ENCODE measurements around the gene PLXNC1.

Gene PLXNC1

GRCh38 chr12:94184995-94185719 is 36.8 kb downstream of the PLXNC1 start:
- no peak overlapping the region for H3K27ac Mint-ChIP-seq
- no peaks in the 10 kb centered on the region for H3K27me3 Mint-ChIP-seq
- no peak for ATAC-seq (replicated peaks)
- H3K36me3 Mint-ChIP-seq (ENCODE audit: insufficient read depth): peaks cover 15% of the 10 kb centered on the region
- no peak overlapping the region for H3K4me3 Mint-ChIP-seq
- peaks cover 9 to 11% of the 10 kb centered on the region in 2 donors for H3K4me1 Mint-ChIP-seq (ENCODE audit: low read depth in 2 of 2)
- no peak for DNase-seq
- H3K9me3 Mint-ChIP-seq: no peaks in the 10 kb centered on the region

DNA sequence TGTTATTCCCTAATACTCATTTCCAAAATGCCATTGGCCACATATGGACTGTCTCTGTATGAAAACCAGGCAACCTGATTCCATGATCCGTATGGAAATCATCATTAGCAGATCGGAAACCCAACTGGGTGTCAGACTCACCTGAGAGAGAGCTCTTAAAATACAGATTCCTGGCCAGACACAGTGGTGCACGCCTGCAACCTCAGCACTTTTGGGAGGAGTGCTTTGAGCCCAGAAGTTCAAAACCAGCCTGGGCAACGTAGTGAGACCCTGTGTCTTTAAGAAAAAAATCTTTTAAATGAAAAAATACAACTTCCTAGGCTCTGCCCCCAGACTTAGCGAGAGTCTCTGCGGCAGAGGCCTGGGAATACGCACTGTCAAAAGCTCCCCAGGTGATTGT is 37.4 kb downstream of the PLXNC1 start:
- Mint-ChIP-seq H3K4me3 (no peak overlapping the region), H3K27me3 (no peaks in the 10 kb centered on the region), H3K36me3 (ENCODE audit: insufficient read depth) (peaks cover 12% of the 10 kb centered on the region), H3K27ac (no peak overlapping the region), H3K9me3 (no peaks in the 10 kb centered on the region), H3K4me1 (ENCODE audit: low read depth in 2 of 2) (peaks cover 3 to 5% of the 10 kb centered on the region in 2 donors)
- no peak for ATAC-seq (replicated peaks)
- no peak for DNase-seq

DNA sequence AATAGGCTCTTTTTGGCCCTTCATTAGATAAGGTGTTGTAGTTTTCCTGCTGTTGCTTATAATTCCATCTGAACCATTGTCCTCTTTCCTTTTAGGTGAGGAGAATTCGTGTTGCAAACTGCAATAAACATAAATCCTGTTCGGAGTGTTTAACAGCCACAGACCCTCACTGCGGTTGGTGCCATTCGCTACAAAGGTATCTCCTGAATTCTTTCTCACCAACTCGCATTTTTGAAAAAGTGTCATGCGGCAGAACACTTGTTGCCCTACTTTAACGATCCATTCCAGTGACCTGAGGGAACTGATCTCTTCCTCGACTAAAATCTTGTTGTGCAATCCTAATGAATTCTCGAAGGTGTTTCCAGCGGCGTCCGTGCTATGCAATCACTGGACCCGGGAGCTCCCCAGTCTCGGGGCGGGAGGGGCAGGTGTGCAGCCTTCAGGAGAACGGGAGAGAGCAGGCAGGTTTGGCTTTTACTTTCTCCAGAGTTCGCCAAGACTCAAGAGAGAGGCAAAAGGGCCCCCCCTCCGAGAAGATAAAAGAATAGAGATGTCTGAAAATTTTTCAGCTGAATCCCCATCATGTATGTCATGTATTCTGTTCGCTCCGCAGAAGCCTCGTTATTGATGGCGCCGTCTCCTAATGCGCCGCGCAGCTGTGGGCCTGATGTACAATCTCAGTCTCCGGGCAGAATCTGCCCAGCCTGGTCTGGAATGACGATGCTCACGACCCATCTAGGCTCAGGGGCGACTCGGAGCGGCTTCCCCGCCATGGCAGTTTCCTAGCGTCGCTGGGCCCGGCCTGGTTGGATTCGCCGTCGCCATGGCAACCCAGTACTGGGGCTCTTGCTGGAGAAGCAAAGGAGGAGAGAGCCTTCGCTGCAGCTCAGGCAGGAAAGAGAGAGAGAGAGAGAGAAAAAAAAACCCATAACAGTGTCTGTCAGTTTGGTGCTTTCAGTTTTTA is 38.2 kb downstream of the PLXNC1 start:
- ATAC-seq (replicated peaks) (no peak), DNase-seq (no peak)
- no peaks in the 10 kb centered on the region for H3K9me3 Mint-ChIP-seq
- H3K27ac Mint-ChIP-seq: no peak overlapping the region
- H3K4me1 Mint-ChIP-seq (ENCODE audit: low read depth in 2 of 2): peaks cover 0 to 2% of the 10 kb centered on the region in 2 donors
- H3K4me3 Mint-ChIP-seq: no peak overlapping the region
- H3K36me3 Mint-ChIP-seq (ENCODE audit: insufficient read depth): peaks cover 8% of the 10 kb centered on the region
- H3K27me3 Mint-ChIP-seq: no peaks in the 10 kb centered on the region

DNA sequence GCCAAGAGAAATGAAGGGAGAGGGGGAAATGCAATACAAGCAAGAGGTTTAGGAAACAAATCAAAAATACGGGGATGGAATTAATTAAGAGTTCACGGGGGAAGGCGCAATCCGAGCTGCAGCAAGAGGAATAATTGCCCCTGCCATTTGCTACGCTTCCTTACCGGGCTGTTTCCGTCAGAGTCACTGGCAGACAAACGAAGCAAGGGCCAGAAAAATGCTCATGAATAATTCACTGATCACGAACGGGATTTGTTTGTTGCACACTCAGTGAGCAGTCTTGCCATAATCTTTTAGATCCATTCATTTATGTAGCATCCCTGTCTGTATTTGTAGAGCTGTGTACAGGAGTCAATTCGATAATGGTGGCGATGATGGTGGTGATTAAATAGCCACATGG is 39.0 kb downstream of the PLXNC1 start:
- peaks cover 0 to 2% of the 10 kb centered on the region in 2 donors for H3K4me1 Mint-ChIP-seq (ENCODE audit: low read depth in 2 of 2)
- DNase-seq: no peak

GRCh38 chr12:94190623-94191022 is 42.2 kb downstream of the PLXNC1 start:
- no peak for ATAC-seq (replicated peaks)
- peaks cover 5% of the 10 kb centered on the region for H3K36me3 Mint-ChIP-seq (ENCODE audit: insufficient read depth)

More for the DNA sequence above, 39.0 kb downstream of the PLXNC1 start:
- Mint-ChIP-seq H3K27ac (no peak overlapping the region), H3K27me3 (no peaks in the 10 kb centered on the region), H3K9me3 (no peaks in the 10 kb centered on the region), H3K36me3 (ENCODE audit: insufficient read depth) (peaks cover 8% of the 10 kb centered on the region), H3K4me3 (no peak overlapping the region)
- no peak for ATAC-seq (replicated peaks)

GRCh38 chr12:94191023-94191422 is 42.6 kb downstream of the PLXNC1 start:
- Mint-ChIP-seq H3K27ac (no peak overlapping the region), H3K4me3 (no peak overlapping the region), H3K36me3 (ENCODE audit: insufficient read depth) (peaks cover 5% of the 10 kb centered on the region), H3K27me3 (no peaks in the 10 kb centered on the region), H3K4me1 (ENCODE audit: low read depth in 2 of 2) (peaks cover 5% of the 10 kb centered on the region in 2 donors), H3K9me3 (no peaks in the 10 kb centered on the region)
- DNase-seq: no peak
- no peak for ATAC-seq (replicated peaks)

More at GRCh38 chr12:94190623-94191022, 42.2 kb downstream of the PLXNC1 start:
- H3K4me1 Mint-ChIP-seq (ENCODE audit: low read depth in 2 of 2): peaks cover 5% of the 10 kb centered on the region in 2 donors
- no peaks in the 10 kb centered on the region for H3K9me3 Mint-ChIP-seq
- no peak overlapping the region for H3K4me3 Mint-ChIP-seq
- H3K27me3 Mint-ChIP-seq: no peaks in the 10 kb centered on the region
- no peak overlapping the region for H3K27ac Mint-ChIP-seq
- DNase-seq: no peak

GRCh38 chr12:94191811-94192210 is 43.4 kb downstream of the PLXNC1 start:
- Mint-ChIP-seq H3K27ac (no peak overlapping the region), H3K4me3 (no peak overlapping the region), H3K9me3 (no peaks in the 10 kb centered on the region), H3K27me3 (no peaks in the 10 kb centered on the region), H3K4me1 (ENCODE audit: low read depth in 2 of 2) (peaks cover 5% of the 10 kb centered on the region in 2 donors), H3K36me3 (ENCODE audit: insufficient read depth) (no peaks in the 10 kb centered on the region)
- ATAC-seq (replicated peaks): no peak
- DNase-seq: no peak

- no peaks in the 10 kb centered on the region for H3K36me3 Mint-ChIP-seq (ENCODE audit: insufficient read depth)
- no peak overlapping the region for H3K4me3 Mint-ChIP-seq
- ATAC-seq (replicated peaks) (no peak), DNase-seq (no peak)
- peaks cover 5% of the 10 kb centered on the region in 2 donors for H3K4me1 Mint-ChIP-seq (ENCODE audit: low read depth in 2 of 2)
- H3K27me3 Mint-ChIP-seq: no peaks in the 10 kb centered on the region
- H3K9me3 Mint-ChIP-seq: no peaks in the 10 kb centered on the region
- peak overlapping the region in 1 of 2 donors; percentile 5 for H3K27ac Mint-ChIP-seq
Observed at GRCh38 chr12:94192506-94192905, 44.1 kb downstream of the PLXNC1 start.

DNA sequence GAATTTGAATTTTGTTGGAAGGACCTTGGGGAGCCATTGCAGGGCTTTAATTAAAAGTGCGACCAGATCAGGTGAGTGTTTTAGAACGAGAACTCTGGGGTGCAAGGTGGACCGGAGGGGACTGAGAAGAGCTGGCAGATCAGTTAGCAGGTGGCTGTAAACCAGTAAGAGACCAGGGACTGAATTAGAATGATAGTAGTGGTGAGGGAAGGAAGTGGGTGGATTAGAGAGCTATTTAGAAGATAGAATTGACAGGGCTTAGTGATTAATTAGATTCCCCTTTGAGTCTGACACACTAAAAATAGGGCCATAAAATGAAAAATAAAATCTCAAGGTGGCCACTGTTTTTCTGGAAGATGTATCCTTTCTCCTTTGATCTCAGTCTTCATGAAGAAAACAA is 44.8 kb downstream of the PLXNC1 start:
- H3K27ac Mint-ChIP-seq: peak overlapping the region in 1 of 2 donors; percentile 5
- ATAC-seq (replicated peaks) (no peak), DNase-seq (no peak)
- H3K36me3 Mint-ChIP-seq (ENCODE audit: insufficient read depth): no peaks in the 10 kb centered on the region
- no peak overlapping the region for H3K4me3 Mint-ChIP-seq
- H3K27me3 Mint-ChIP-seq: no peaks in the 10 kb centered on the region
- peaks cover 5% of the 10 kb centered on the region in 2 donors for H3K4me1 Mint-ChIP-seq (ENCODE audit: low read depth in 2 of 2)
- no peaks in the 10 kb centered on the region for H3K9me3 Mint-ChIP-seq

DNA sequence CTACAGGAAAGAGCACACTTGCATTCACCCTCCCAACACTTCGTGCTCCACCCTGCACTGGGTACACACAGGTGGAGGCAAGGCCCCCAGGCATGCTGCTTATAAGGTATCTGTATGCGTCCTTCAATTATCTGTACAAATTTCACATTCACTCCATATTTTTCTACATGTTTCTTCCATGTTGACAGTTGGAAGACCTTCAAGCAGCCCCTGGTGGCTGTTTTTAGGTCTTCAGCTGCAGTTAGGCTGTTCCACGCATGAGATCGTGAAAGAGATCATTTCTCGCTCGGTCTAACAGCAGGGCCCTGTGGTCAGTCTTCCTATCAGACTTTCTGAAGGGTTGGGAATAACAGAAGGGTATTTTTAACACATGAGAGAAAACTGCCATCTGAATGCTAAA is 47.1 kb downstream of the PLXNC1 start:
- Mint-ChIP-seq H3K27me3 (no peaks in the 10 kb centered on the region), H3K27ac (peak overlapping the region in 1 of 2 donors; percentile 56), H3K4me1 (ENCODE audit: low read depth in 2 of 2) (peaks cover 5% of the 10 kb centered on the region in 2 donors), H3K9me3 (no peaks in the 10 kb centered on the region), H3K4me3 (no peak overlapping the region), H3K36me3 (ENCODE audit: insufficient read depth) (no peaks in the 10 kb centered on the region)
- no peak for ATAC-seq (replicated peaks)
- no peak for DNase-seq

DNA sequence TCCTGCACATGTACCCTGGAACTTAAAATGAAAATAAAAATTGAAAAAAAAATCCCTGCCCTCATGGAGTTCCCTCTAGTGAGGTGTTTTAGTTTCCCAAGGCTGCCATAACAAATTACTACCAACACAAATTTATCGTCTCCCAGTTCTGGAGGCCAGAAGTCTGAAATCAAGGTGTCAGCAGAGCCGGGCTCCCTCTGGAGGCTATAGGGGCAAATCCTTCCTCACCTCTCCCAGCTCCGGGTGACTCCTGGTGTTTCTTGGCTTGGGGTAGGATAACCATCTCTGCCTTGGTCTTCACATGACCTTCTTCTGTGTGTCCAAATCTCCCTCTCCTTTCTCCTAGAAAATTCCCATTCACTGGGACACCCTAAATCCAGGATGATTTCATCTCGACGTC is 50.1 kb downstream of the PLXNC1 start:
- Mint-ChIP-seq H3K27ac (no peak overlapping the region), H3K27me3 (no peaks in the 10 kb centered on the region), H3K4me1 (ENCODE audit: low read depth in 2 of 2) (peaks cover 13 to 14% of the 10 kb centered on the region in 2 donors), H3K9me3 (no peaks in the 10 kb centered on the region), H3K4me3 (no peak overlapping the region), H3K36me3 (ENCODE audit: insufficient read depth) (no peaks in the 10 kb centered on the region)
- no peak for DNase-seq
- no peak for ATAC-seq (replicated peaks)

- ATAC-seq (replicated peaks): no peak
- Mint-ChIP-seq H3K27ac (no peak overlapping the region), H3K4me1 (ENCODE audit: low read depth in 2 of 2) (peaks cover 12 to 14% of the 10 kb centered on the region in 2 donors), H3K27me3 (no peaks in the 10 kb centered on the region), H3K4me3 (no peak overlapping the region), H3K9me3 (no peaks in the 10 kb centered on the region), H3K36me3 (ENCODE audit: insufficient read depth) (no peaks in the 10 kb centered on the region)
- DNase-seq: no peak
Observed at GRCh38 chr12:94198872-94199271, 50.5 kb downstream of the PLXNC1 start.

- Mint-ChIP-seq H3K27ac (peak overlapping the region in 1 of 2 donors; percentile 2), H3K36me3 (ENCODE audit: insufficient read depth) (no peaks in the 10 kb centered on the region)
- ATAC-seq (replicated peaks): no peak
Observed at GRCh38 chr12:94200069-94200468, 51.7 kb downstream of the PLXNC1 start.

More at GRCh38 chr12:94200069-94200468, 51.7 kb downstream of the PLXNC1 start:
- DNase-seq: no peak
- H3K9me3 Mint-ChIP-seq: no peaks in the 10 kb centered on the region
- no peaks in the 10 kb centered on the region for H3K27me3 Mint-ChIP-seq
- no peak overlapping the region for H3K4me3 Mint-ChIP-seq
- H3K4me1 Mint-ChIP-seq (ENCODE audit: low read depth in 2 of 2): peaks cover 16 to 24% of the 10 kb centered on the region in 2 donors

Data from effector memory CD8-positive, alpha-beta T cell (primary cell).